CD1c-positive myeloid dendritic cell (primary cell): Measurements from ENCODE around the gene C11orf91.

ENCODE experiments used
- DNase-seq: peaks from one replicate; pipeline ENCODE4 v3.0.0-alpha.2; 2016; ENCODE audit errors: extremely low spot score

C11orf91 gene

DNA sequence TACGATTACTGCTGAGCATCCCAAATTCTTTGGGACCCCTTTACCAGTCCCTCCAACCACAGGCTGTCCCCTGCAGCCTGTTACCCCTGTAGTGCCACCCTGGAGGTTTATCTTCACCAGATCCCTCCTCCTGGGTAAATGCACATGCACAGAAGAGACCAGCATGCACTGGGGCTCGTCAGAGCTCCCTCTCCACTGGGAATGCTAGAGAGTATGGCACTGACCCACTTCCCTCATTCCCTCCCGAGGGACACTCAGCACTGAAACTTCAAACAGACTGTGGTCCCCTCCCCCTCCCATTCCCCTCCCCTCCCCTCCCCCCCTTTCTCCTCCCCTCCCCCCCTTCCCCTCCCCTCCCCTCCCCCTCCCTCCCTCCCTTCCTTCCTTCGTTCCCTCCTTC lies 49.1 kb downstream of the C11orf91 start:
- no peak for DNase-seq

GRCh38 chr11:33649944-33650343 lies 50.7 kb downstream of the C11orf91 start:
- no peak for DNase-seq
